GM12892 (cell line): ENCODE measurements around the gene ZSCAN1.

Experiments used
- POLR2A ChIP-seq: IDR thresholded peaks from 2 replicates; pipeline ENCODE4 v1.6.1; 2011; ENCODE audit warnings: low read depth, low read length, control low read depth
- POLR2AphosphoS5 ChIP-seq: IDR thresholded peaks from 2 replicates; pipeline ENCODE4 v1.6.1; 2011; ENCODE audit warnings: low read depth, low read length, control low read depth

DNA sequence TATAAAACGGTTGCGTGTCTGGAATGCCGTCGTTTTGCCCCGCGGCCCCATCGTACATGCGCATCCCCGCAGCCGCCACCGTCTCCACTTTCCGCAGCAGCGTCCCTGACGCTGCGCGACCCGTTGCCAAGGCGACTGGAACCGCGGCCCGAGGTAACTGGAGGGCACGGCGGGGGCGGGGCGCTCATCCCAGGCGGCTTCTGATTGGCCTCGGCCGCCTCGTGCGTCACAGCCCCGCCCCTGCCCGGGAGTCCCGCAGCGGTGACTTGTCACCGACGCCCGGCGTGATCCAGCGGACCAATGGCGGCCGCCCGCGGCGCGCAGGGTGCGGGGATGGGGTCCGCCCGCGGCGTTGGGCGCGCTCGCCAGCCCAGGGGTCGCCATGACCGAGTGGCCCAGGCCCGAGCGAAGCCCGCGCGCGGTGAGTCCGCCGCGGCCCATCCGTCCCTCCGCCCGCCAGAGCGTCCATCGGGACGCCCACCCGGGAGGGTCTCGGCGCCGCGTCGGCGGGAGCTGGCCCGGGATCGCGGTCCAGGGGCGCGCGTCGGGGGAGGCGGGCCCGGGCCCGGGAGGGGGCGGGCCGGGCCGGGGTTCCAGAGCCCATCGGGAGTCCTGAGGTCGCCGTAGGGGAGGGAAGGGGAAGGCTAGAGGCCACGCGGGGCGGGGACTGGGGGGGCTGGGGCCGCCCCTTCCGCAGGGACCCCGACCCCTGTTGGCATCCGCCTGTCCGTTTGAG lies at the start of gene ZSCAN1:
- TF ChIP-seq POLR2A (no peak), POLR2AphosphoS5 (no peak)
